Smooth muscle cell (in vitro differentiated cells): ENCODE measurements around the gene CD300A. TPM values are rescaled to one million over a fixed set of nuclear protein-coding genes. Genes with fewer than 3 reads are reported as not detected.

ENCODE experiments used
- DNase-seq: peaks from one replicate; lab custom pipeline; 2025; ENCODE audit not compliant: unreplicated experiment; lab: John Stamatoyannopoulos, UW
- H2AFZ ChIP-seq: fragments of 200-600 bp; sonication (generic); 2 replicates; pipeline ENCODE4 v1.6.0; 2016; ENCODE audit warnings: antibody characterized with exemption, low read depth, mild to moderate bottlenecking
- H3F3A ChIP-seq: fragments of 200-600 bp; sonication (generic); 2 replicates; pipeline ENCODE4 v1.6.0; 2017; ENCODE audit warnings: antibody characterized with exemption, low read depth
- H3K27ac ChIP-seq: fragments of 200-600 bp; sonication (generic); 2 replicates; pipeline ENCODE4 v1.5.1; 2016; ENCODE audit warnings: low read depth, mild to moderate bottlenecking
- H3K27me3 ChIP-seq: fragments of 200-600 bp; sonication (generic); 2 replicates; pipeline ENCODE4 v1.6.1; 2016; ENCODE audit warnings: low read depth, mild to moderate bottlenecking
- H3K36me3 ChIP-seq: fragments of 200-600 bp; sonication (generic); 2 replicates; pipeline ENCODE4 v1.5.1; 2016; ENCODE audit warnings: low read depth
- H3K4me1 ChIP-seq: fragments of 200-600 bp; sonication (generic); 2 replicates; pipeline ENCODE4 v1.5.1; 2016; ENCODE audit warnings: low read depth
- H3K4me2 ChIP-seq: fragments of 200-600 bp; sonication (generic); 2 replicates; pipeline ENCODE4 v1.6.0; 2016; ENCODE audit warnings: mild to moderate bottlenecking
- H3K4me3 ChIP-seq: fragments of 200-600 bp; sonication (generic); 2 replicates; pipeline ENCODE4 v1.5.1; 2016; ENCODE audit warnings: mild to moderate bottlenecking
- H3K79me2 ChIP-seq: fragments of 200-600 bp; sonication (generic); 2 replicates; pipeline ENCODE4 v1.6.0; 2016; ENCODE audit warnings: low read depth, mild to moderate bottlenecking
- H3K9ac ChIP-seq: fragments of 200-600 bp; sonication (generic); 2 replicates; pipeline ENCODE4 v1.6.0; 2016; ENCODE audit warnings: low read depth
- H3K9me3 ChIP-seq: fragments of 200-600 bp; sonication (generic); replicated peaks from 2 replicates; pipeline ENCODE4 v1.5.1; 2016; ENCODE audit warnings: low read depth
- H4K20me1 ChIP-seq: fragments of 200-600 bp; sonication (generic); 2 replicates; pipeline ENCODE4 v1.6.0; 2016; ENCODE audit warnings: low read depth
- CTCF ChIP-seq: fragments of 200-600 bp; sonication (generic); IDR thresholded peaks from 2 replicates; pipeline ENCODE4 v1.5.1; 2017; ENCODE audit warnings: borderline replicate concordance, mild to moderate bottlenecking, antibody characterized with exemption; ENCODE audit not compliant: insufficient read depth, poor library complexity, severe bottlenecking
- WGBS: methylation state at CpG from one replicate; pipeline ENCODE4 v1.1.7; 2016; ENCODE audit warnings: low lambda C conversion rate; 5-methylcytosine and 5-hydroxymethylcytosine counted together
- polyA plus RNA-seq: library from polyadenylated mRNA; unstranded; fragments of >200 nt; fragmentation: Nextera tagmentation; extraction: Ambion mirVana; gene quantifications from 2 replicates; pipeline ENCODE4 v1.2.1, GENCODE V29; 2016
- total RNA-seq: library from RNA; depleted of rRNA; stranded (reverse); fragments of >200 nt; gene quantifications from 2 replicates; pipeline ENCODE4 v1.2.3, GENCODE V29; 2014

CD300A gene
- total and polyA plus RNA-seq, 2 experiments from 2014 or later: not detected

- Histone ChIP-seq H3K27ac (no peak overlapping the region), H3K27me3 (no peaks in the 10 kb centered on the region), H3K9me3 (no peaks in the 10 kb centered on the region), H2AFZ (no peak overlapping the region), H3K9ac (no peak overlapping the region), H3K4me3 (no peak overlapping the region), H3K79me2 (no peaks in the 10 kb centered on the region), H3K4me1 (peaks cover 10% of the 10 kb centered on the region), H4K20me1 (peaks cover 17% of the 10 kb centered on the region), H3F3A (no peaks in the 10 kb centered on the region), H3K4me2 (no peak overlapping the region), H3K36me3 (no peaks in the 10 kb centered on the region)
- WGBS: 92% methylated on average over 8 of the region's 8 CpGs
- TF ChIP-seq CTCF: no peak
- DNase-seq: no peak
These were observed 17.7 kb upstream of the CD300A start for GRCh38 chr17:74448756-74449155.

DNA sequence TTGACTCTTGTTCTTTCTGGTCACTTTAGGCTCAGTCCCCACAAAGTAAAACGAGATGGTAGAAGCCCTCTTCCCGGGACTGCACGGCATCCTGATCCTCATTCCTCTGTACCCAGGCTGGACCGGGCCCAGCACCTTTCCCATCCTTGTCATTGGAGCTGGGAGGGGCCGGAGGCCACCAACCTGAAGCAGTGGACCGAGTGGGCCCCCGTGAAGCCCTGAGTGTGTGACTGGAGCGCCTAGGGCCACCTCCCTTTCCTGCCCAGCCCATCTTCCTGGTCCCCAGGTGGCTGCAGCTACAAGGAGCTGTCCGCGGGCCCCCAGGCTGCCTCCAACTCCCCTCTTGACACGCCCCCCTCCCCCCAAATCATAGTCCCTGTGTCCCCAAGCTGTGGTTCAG, 17.1 kb upstream of the CD300A start:
- Histone ChIP-seq H3K79me2 (no peaks in the 10 kb centered on the region), H3K27me3 (no peaks in the 10 kb centered on the region), H3K27ac (no peak overlapping the region), H2AFZ (no peak overlapping the region), H3K9me3 (no peaks in the 10 kb centered on the region), H3F3A (no peaks in the 10 kb centered on the region), H3K9ac (no peak overlapping the region), H3K4me3 (no peak overlapping the region), H3K36me3 (no peaks in the 10 kb centered on the region), H3K4me1 (peaks cover 11% of the 10 kb centered on the region), H4K20me1 (peaks cover 17% of the 10 kb centered on the region), H3K4me2 (no peak overlapping the region)
- 93% methylated on average over 11 of the region's 11 CpGs for WGBS
- TF ChIP-seq CTCF: no peak
- no peak for DNase-seq

DNA sequence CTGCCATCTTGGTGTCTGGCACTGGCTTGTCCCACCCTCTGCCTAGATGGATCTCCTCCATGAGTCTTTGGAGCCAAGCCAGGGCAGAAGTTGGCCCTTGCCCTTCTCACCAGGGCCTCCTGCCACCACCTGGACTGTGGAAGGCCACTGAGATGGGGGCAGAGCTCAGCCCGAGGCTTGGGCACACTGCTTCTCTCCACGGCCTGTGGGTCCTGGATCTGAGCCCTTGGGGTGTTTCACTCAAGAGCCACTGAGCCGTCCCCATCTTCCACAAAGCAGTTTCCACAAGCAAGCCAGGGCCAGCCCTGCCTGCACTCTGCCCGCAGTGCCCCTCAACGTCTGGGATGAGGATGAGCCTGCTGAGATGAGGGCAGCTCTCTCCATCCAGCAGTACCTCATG, 16.7 kb upstream of the CD300A start:
- H4K20me1 ChIP-seq: peaks cover 17% of the 10 kb centered on the region
- no peaks in the 10 kb centered on the region for H3K9me3 ChIP-seq
- no peaks in the 10 kb centered on the region for H3K27me3 ChIP-seq
- no peak overlapping the region for H2AFZ ChIP-seq
- no peaks in the 10 kb centered on the region for H3F3A ChIP-seq
- WGBS: 98% methylated on average over 5 of the region's 5 CpGs
- no peaks in the 10 kb centered on the region for H3K79me2 ChIP-seq
- H3K4me1 ChIP-seq: peaks cover 16% of the 10 kb centered on the region
- DNase-seq: no peak
- TF ChIP-seq CTCF: no peak
- no peak overlapping the region for H3K4me3 ChIP-seq
- H3K27ac ChIP-seq: no peak overlapping the region
- H3K9ac ChIP-seq: no peak overlapping the region
- no peaks in the 10 kb centered on the region for H3K36me3 ChIP-seq
- no peak overlapping the region for H3K4me2 ChIP-seq

GRCh38 chr17:74450231-74450630, 16.2 kb upstream of the CD300A start:
- WGBS: 88% methylated on average over 3 of the region's 3 CpGs
- Histone ChIP-seq H4K20me1 (peaks cover 17% of the 10 kb centered on the region), H2AFZ (no peak overlapping the region), H3F3A (no peaks in the 10 kb centered on the region), H3K36me3 (no peaks in the 10 kb centered on the region), H3K27me3 (no peaks in the 10 kb centered on the region), H3K4me2 (no peak overlapping the region), H3K79me2 (no peaks in the 10 kb centered on the region), H3K4me3 (no peak overlapping the region), H3K27ac (no peak overlapping the region), H3K4me1 (peaks cover 20% of the 10 kb centered on the region), H3K9me3 (no peaks in the 10 kb centered on the region), H3K9ac (no peak overlapping the region)
- DNase-seq: no peak
- TF ChIP-seq CTCF: no peak
